A172 (cell line): ENCODE measurements around the gene HINT1. TPM values are rescaled to one million over a fixed set of nuclear protein-coding genes. Genes with fewer than 3 reads are reported as not detected.

Source experiments
- DNase-seq: peaks from one replicate; pipeline ENCODE4 v3.0.0-alpha.2; 2015; ENCODE audit warnings: low spot score
- total RNA-seq: library from RNA; depleted of rRNA; stranded (reverse); fragments of >200 nt; shearing (Covaris generic); gene quantifications from 2 replicates; pipeline ENCODE4 v1.2.3, GENCODE V29; 2014; rRNA removed

HINT1 gene
- total RNA-seq, 1 experiment from 2014 or later = 540 TPM

GRCh38 chr5:131109540-131110255 is 55.4 kb downstream of the HINT1 start:
- DNase-seq = peak; percentile 53

Other genes with a start within 250 kb of the HINT1 start
- 7.0 and 9.8 TPM in 2 replicates for gene LYRM7, start 5.7 kb upstream of the HINT1 start, total RNA-seq
- 49.6 and 52.3 TPM in 2 replicates for gene CDC42SE2, start 98.8 kb upstream of the HINT1 start, total RNA-seq